Esophagus squamous epithelium (tissue), 5 donors: ENCODE measurements around the gene PNPLA2. TPM values are rescaled to one million over a fixed set of nuclear protein-coding genes. Genes with fewer than 3 reads are reported as not detected.

Experiments used
- DNase-seq: peaks from one replicate; lab custom pipeline; 2025; lab: John Stamatoyannopoulos, UW
- H3K27ac ChIP-seq, 4 donors: fragments of 200-600 bp; sonication (generic); one replicate each; pipeline ENCODE4 v1.5.1; 2016 to 2019; ENCODE audit warnings: mild to moderate bottlenecking in 1 of 4
- H3K27me3 ChIP-seq, 4 donors: fragments of 200-600 bp; sonication (generic); 1 replicate in 3 of 4; 2 replicates in 1 of 4; pipeline versions ENCODE4 v1.5.1 to v1.6.0; 2017 to 2021; ENCODE audit warnings: antibody characterized with exemption in 1 of 4
- H3K36me3 ChIP-seq, 3 donors: fragments of 200-600 bp; sonication (generic); one replicate each; pipeline ENCODE4 v1.5.1; 2016 to 2019
- H3K4me1 ChIP-seq, 3 donors: fragments of 200-600 bp; sonication (generic); one replicate each; pipeline ENCODE4 v1.5.1; 2017 to 2019
- H3K4me3 ChIP-seq, 4 donors: fragments of 200-600 bp; sonication (generic); 1 replicate in 3 of 4; 2 replicates in 1 of 4; pipeline ENCODE4 v1.5.1; 2016 to 2019; ENCODE audit warnings: mild to moderate bottlenecking in 2 of 4, moderate library complexity in 1 of 4
- H3K9me3 ChIP-seq, 3 donors: fragments of 200-600 bp; sonication (generic); one replicate each; pipeline ENCODE4 v1.5.1; 2016 to 2019
- POLR2A ChIP-seq, 4 donors: fragments of 450-650 bp; IDR thresholded peaks; one replicate each; pipeline ENCODE4 v1.6.1; 2017; ENCODE audit warnings: antibody characterized with exemption in 4 of 4, mild to moderate bottlenecking in 4 of 4, moderate library complexity in 3 of 4
- WGBS, 2 donors: methylation state at CpG; one replicate each; pipeline ENCODE4 v1.1.5; 2018; 5-methylcytosine and 5-hydroxymethylcytosine counted together
- intact Hi-C: fragments of 100-400 bp; cut with DNase I; formaldehyde crosslinking; loops from one replicate; pipeline ENCODE4 v1.15.0; 2022
- total RNA-seq, 4 donors: library from RNA; depleted of rRNA; stranded (reverse); fragments of >200 nt; gene quantifications; one replicate each; pipeline ENCODE4 v1.1.0, GENCODE V29; 2016
- TF ChIP-seq, protein P1 (sequence below), 6 experiments: fragments of 450-650 bp in 4 of 6; fragments of 200-600 bp in 2 of 6; sonication (generic) in 2 of 6; IDR thresholded peaks; one replicate each; pipeline ENCODE4 v1.5.1; 2016 to 2019; ENCODE audit warnings: antibody characterized with exemption in 6 of 6, mild to moderate bottlenecking in 4 of 6, moderate library complexity in 4 of 6
- donor health status: DM: yes; HTN: yes; CAD: no.

PNPLA2 gene
- total RNA-seq, 4 donors from 2014 or later, result 14.2 to 42.7 (median 26.0) TPM

DNA sequence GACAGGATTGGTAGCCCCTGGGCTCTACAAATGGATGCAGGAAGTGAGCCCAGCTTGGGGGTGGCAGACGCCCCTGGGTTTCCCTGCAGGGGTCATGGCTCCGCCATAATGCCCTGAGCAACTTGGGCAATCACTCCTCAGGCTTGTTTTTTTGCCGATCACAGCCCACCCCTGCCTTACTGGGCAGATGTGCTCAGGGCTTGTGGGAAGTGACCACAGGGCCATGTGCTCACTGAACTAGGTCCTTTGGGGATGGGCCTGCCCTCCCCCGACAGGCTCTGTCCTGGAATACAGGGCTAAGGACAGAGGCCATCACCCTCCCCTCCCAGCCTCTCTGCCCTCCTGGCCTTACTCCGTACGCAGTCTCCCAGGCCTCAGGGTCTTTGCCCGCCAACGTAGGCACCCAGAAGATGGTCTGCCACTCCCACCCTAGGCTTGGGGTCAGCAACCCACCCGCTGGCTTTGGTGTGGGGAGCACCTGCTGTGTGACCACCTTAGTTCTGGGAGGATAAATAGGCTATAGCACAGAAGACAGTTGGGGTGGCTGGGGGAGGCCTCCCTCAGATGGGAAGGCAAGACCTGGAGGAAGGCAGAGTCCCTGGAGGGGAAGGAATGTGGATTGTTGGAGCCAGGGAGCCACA lies 5.1 kb upstream of the PNPLA2 start:
- WGBS, 2 donors, result 67 to 100% methylated on average over 2 to 3 of the region's 9 CpGs

DNA sequence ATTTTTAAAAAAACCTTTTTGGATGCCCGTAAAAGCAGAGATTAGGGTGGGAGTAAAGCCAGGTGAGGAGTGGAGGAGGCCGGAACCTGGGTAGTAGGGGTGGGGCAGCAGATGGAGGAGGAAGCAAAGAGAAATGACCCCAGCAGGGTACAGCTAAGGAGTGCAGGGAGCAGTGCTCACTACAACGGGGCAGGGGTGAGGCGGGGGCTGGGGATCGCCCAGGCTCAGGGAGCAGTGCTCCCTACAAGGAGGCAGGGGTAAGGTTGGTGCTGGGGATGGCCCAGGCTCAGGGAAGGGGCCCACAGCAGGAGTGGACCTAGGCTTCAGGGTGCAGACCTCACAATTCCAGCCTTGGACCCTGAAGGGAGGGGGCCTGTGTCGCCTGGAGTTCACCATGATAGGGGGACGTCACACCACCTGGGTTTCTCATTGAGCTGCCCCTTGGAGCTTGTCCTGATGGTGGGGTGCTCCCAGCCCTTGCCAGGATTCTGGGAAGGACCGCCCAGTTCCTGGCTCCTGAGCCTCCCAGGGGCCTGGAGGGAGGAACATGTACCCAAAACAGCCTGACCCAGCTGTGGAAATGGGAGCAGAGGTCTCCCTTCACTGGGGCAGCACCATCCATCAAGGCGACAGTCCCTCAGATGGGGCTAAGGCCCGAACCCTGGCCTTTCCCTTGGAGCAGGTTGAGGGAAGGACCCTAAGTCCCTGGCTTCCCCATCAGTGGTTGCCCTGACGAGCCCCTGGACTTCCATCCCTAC lies 2.9 kb upstream of the PNPLA2 start:
- Histone ChIP-seq H3K27ac (no peak overlapping the region), H3K4me3 (no peak overlapping the region), H3K36me3 (peaks cover 18 to 46% (median 23%) of the 10 kb centered on the region in 3 donors), H3K4me1 (peaks cover 25 to 41% (median 31%) of the 10 kb centered on the region in 3 donors), H3K27me3 (no peaks in the 10 kb centered on the region), H3K9me3 (no peaks in the 10 kb centered on the region)
- 76 to 82% methylated on average over 3 to 6 of the region's 11 CpGs for WGBS, 2 donors
- intact Hi-C loops, result no loop called here
- no peak for DNase-seq
- TF ChIP-seq, protein P1, sequence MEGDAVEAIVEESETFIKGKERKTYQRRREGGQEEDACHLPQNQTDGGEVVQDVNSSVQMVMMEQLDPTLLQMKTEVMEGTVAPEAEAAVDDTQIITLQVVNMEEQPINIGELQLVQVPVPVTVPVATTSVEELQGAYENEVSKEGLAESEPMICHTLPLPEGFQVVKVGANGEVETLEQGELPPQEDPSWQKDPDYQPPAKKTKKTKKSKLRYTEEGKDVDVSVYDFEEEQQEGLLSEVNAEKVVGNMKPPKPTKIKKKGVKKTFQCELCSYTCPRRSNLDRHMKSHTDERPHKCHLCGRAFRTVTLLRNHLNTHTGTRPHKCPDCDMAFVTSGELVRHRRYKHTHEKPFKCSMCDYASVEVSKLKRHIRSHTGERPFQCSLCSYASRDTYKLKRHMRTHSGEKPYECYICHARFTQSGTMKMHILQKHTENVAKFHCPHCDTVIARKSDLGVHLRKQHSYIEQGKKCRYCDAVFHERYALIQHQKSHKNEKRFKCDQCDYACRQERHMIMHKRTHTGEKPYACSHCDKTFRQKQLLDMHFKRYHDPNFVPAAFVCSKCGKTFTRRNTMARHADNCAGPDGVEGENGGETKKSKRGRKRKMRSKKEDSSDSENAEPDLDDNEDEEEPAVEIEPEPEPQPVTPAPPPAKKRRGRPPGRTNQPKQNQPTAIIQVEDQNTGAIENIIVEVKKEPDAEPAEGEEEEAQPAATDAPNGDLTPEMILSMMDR (IDR thresholded peaks at IDR 0.05), result no peak

More for the DNA sequence above, 5.1 kb upstream of the PNPLA2 start:
- Histone ChIP-seq H3K36me3 (peaks cover 18 to 46% (median 23%) of the 10 kb centered on the region in 3 donors), H3K4me3 (no peak overlapping the region), H3K4me1 (peaks cover 22 to 39% (median 24%) of the 10 kb centered on the region in 3 donors), H3K27ac (no peak overlapping the region), H3K9me3 (no peaks in the 10 kb centered on the region), H3K27me3 (no peaks in the 10 kb centered on the region)
- TF ChIP-seq, protein P1 (IDR thresholded peaks at IDR 0.05), result no peak
- TF ChIP-seq POLR2A (IDR thresholded peaks at IDR 0.05), result no peak
- intact Hi-C loops, result no loop called here
- no peak for DNase-seq

DNA sequence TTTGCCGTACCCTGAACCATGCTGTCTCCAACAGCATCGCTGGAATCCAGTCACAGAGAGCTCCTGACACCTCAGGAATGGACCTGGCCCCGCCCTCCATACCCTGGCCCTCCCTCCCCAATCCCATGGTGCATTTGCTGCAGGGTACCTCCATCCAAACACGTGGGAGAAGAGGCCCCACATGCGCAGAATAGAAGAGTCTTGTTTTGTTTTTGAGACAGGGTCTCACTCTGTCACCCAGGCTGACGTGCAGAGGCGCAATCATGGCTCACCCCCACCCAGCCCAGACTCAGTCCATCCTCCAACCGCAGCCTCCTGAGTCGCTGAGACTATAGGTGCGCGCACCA lies 2.3 kb upstream of the PNPLA2 start:
- H3K36me3 ChIP-seq, result peaks cover 18 to 43% (median 20%) of the 10 kb centered on the region in 3 donors
- WGBS, 2 donors, result 72 to 75% methylated on average over 10 to 11 of the region's 11 CpGs
- H3K4me1 ChIP-seq, result peaks cover 25 to 41% (median 31%) of the 10 kb centered on the region in 3 donors
- H3K27me3 ChIP-seq, result no peaks in the 10 kb centered on the region
- intact Hi-C loops, result no loop called here
- no peak overlapping the region for H3K4me3 ChIP-seq
- no peak overlapping the region for H3K27ac ChIP-seq
- no peaks in the 10 kb centered on the region for H3K9me3 ChIP-seq
- no peak for DNase-seq
- TF ChIP-seq, protein P1 (IDR thresholded peaks at IDR 0.05), result no peak
- TF ChIP-seq POLR2A (IDR thresholded peaks at IDR 0.05), result no peak

DNA sequence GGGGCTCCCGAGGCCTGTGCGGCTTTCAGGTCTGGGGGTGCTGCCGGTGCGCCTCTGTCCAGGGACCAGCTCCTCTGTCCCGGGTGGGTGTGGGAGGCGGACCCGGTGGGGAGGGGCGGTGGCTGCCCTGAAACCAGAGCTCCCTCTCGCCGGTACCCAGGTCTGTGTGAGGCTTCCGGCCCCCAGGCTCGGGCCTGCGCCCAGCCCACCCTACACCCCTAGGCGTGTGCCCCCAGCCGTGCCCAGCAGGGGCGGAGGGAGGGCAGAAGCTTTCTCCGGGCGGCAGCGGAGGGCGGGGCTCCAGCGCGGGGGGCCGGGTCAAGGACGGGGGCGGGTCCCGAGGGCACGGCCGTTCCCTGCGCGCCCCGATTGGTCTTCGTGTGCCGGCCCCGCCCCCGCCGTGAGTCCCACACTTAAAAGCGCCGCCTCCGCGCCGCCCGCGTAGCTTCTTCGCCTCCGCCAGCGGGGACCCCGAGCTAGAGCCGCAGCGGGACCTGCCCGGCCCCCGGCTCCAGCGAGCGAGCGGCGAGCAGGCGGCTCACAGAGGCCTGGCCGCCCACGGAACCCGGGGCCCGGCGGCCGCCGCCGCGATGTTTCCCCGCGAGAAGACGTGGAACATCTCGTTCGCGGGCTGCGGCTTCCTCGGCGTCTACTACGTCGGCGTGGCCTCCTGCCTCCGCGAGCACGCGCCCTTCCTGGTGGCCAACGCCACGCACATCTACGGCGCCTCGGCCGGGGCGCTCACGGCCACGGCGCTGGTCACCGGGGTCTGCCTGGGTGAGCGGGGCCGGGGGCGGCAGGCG lies 616 bp downstream of the PNPLA2 start:
- Histone ChIP-seq H3K4me1 (peaks cover 26 to 41% (median 27%) of the 10 kb centered on the region in 3 donors), H3K4me3 (peak overlapping the region; percentile 72 to 96 (median 82)), H3K27ac (peak overlapping the region; percentile 92 to 98 (median 96)), H3K27me3 (peaks cover 0 to 5% (median 0%) of the 10 kb centered on the region in 4 donors), H3K36me3 (peaks cover 12 to 44% (median 21%) of the 10 kb centered on the region in 3 donors), H3K9me3 (no peaks in the 10 kb centered on the region)
- peak; percentile 62 for DNase-seq
- intact Hi-C loops, result no loop called here
- TF ChIP-seq, protein P1 (IDR thresholded peaks at IDR 0.05), result peak in 4 of 6 experiments; percentile 3 to 37 (median 18)
- peak in 2 of 4 donors; percentile 91 to 95 for TF ChIP-seq POLR2A (IDR thresholded peaks at IDR 0.05)
- 0% methylated on average over 2 to 3 of the region's 96 CpGs for WGBS, 2 donors
